Spleen (tissue), 11 donors: ENCODE results near the gene TSACC. TPM values are rescaled to one million over a fixed set of nuclear protein-coding genes. Genes with fewer than 3 reads are reported as not detected.
"Not testable (repeated sequence)": the region's sequence is repeated elsewhere in the genome, so short reads cannot be mapped to it uniquely, and the experiment has no call there.

Source experiments
- DNase-seq: peaks from one replicate; pipeline ENCODE4 v3.0.0-alpha.2; 2020
- H3K27ac ChIP-seq, 8 donors: fragments of 200-600 bp; sonication (generic) in 7 of 8; 1 replicate in 4 of 8; 2 replicates in 4 of 8; pipeline versions ENCODE4 v1.5.0 to v1.8.0; 2016 to 2021; ENCODE audit warnings: inconsistent platforms in 4 of 8, mild to moderate bottlenecking in 4 of 8, moderate library complexity in 1 of 8
- H3K27me3 ChIP-seq, 7 donors: fragments of 200-600 bp; sonication (generic) in 6 of 7; replicated peaks in 1 of 7; 1 replicate in 4 of 7; 2 replicates in 3 of 7; pipeline versions ENCODE4 v1.5.0 to v1.8.0; 2016 to 2021; ENCODE audit warnings: inconsistent platforms in 3 of 7, mild to moderate bottlenecking in 1 of 7
- H3K36me3 ChIP-seq, 6 donors: fragments of 200-600 bp; sonication (generic) in 5 of 6; 1 replicate in 4 of 6; 2 replicates in 2 of 6; pipeline versions ENCODE4 v1.5.0 to v1.8.0; 2016 to 2021; ENCODE audit warnings: inconsistent platforms in 2 of 6
- H3K4me1 ChIP-seq, 6 donors: fragments of 200-600 bp; sonication (generic) in 5 of 6; 1 replicate in 3 of 6; 2 replicates in 3 of 6; pipeline versions ENCODE4 v1.5.0 to v1.8.0; 2016 to 2021; ENCODE audit warnings: inconsistent platforms in 3 of 6
- H3K4me3 ChIP-seq, 8 donors: fragments of 200-600 bp; sonication (generic) in 7 of 8; 1 replicate in 4 of 8; 2 replicates in 4 of 8; pipeline versions ENCODE4 v1.5.0 to v1.8.0; 2016 to 2021; ENCODE audit warnings: inconsistent platforms in 4 of 8, mild to moderate bottlenecking in 4 of 8, moderate library complexity in 2 of 8
- H3K9me3 ChIP-seq, 8 donors: fragments of 200-600 bp; sonication (generic) in 7 of 8; 1 replicate in 4 of 8; 2 replicates in 4 of 8; pipeline versions ENCODE4 v1.5.0 to v1.8.0; 2016 to 2021; ENCODE audit warnings: inconsistent platforms in 4 of 8
- CTCF ChIP-seq, 11 experiments: fragments of 200-600 bp in 7 of 11; fragments of 450-650 bp in 4 of 11; sonication (generic) in 4 of 11; IDR thresholded peaks in 8 of 11; conservative IDR thresholded peaks in 3 of 11; 1 replicate in 7 of 11; 2 replicates in 4 of 11; pipeline versions ENCODE4 v1.4.0 to v1.8.0; 2016 to 2021; ENCODE audit warnings: antibody characterized with exemption in 11 of 11, inconsistent platforms in 4 of 11, mild to moderate bottlenecking in 1 of 11
- POLR2A ChIP-seq, 3 donors: fragments of 450-650 bp; IDR thresholded peaks; one replicate each; pipeline ENCODE4 v1.5.1; 2017; ENCODE audit warnings: antibody characterized with exemption in 3 of 3, mild to moderate bottlenecking in 1 of 3
- POLR2AphosphoS5 ChIP-seq, 3 donors: sonication (generic); formaldehyde crosslinking; IDR thresholded peaks; one replicate each; pipeline ENCODE4 v1.5.1; 2017; ENCODE audit warnings: antibody characterized with exemption in 3 of 3
- WGBS, 5 donors: extraction: QIAGEN DNeasy Blood & Tissue Kit in 3 of 5; methylation state at CpG; one replicate each; pipeline versions ENCODE4 v1.1.5 to v1.1.7; 2013 to 2018; 5-methylcytosine and 5-hydroxymethylcytosine counted together
- intact Hi-C: fragments of 100-400 bp; cut with DNase I; formaldehyde crosslinking; loops from one replicate; pipeline ENCODE4 v1.15.0; 2023; ENCODE audit warnings: low total_unique reads
- polyA plus RNA-seq, 3 donors: library from polyadenylated mRNA; stranded (reverse); fragments of 200-250 nt; gene quantifications; one replicate each; pipeline ENCODE4 v1.2.1, GENCODE V29; 2013
- total RNA-seq, 7 donors: library from RNA; depleted of rRNA in 3 of 7; stranded (reverse); fragments of >200 nt in 3 of 7; fragmentation: NEBNext Ultra II Directional in 4 of 7; extraction: Animal tissue kit (Norgen Biotek cat#: 25700) in 4 of 7; gene quantifications; one replicate each; pipeline versions ENCODE4 v1.1.0 to v1.2.1, GENCODE V29; 2016 to 2021
- donor health status: healthy with polysubstance abuse.
- donor health status: DM: no; HTN: no; CAD: no; lungs with moderate emphysema.
- donor health status: DM: no; HTN: no; CAD: no.
- donor health status: Bipolar disorder and iron deficiency.
- donor health status: healthy.
- donor health status: DM: no; HTN: no; CAD: no.
- donor health status: DM: yes; HTN: yes; CAD: no.

Gene TSACC
- total and polyA plus RNA-seq, 10 donors = 0.41 to 1.4 (median 1.3) TPM; not detected in 7

GRCh38 chr1:156337052-156337887, 1.1 kb upstream of the TSACC start:
- DNase-seq = peak; percentile 71
- no peaks in the 10 kb centered on the region for H3K9me3 ChIP-seq
- intact Hi-C loops = no loop called here
- TF ChIP-seq POLR2AphosphoS5 (IDR thresholded peaks at IDR 0.05) = no peak
- no peak for TF ChIP-seq POLR2A (IDR thresholded peaks at IDR 0.05)
- TF ChIP-seq CTCF (IDR thresholded peaks at IDR 0.05 in 8 of 11, conservative IDR thresholded peaks at IDR 0.05 in 3 of 11) = no peak
- peaks cover 14 to 40% (median 29%) of the 10 kb centered on the region in 6 donors for H3K4me1 ChIP-seq
- H3K36me3 ChIP-seq = peaks cover 0 to 38% (median 30%) of the 10 kb centered on the region in 6 donors
- 34 to 37% (median 35%) methylated on average over 34 of the region's 34 CpGs for WGBS, 5 donors
- no peaks in the 10 kb centered on the region for H3K27me3 ChIP-seq
- peak overlapping the region; percentile 22 to 90 (median 86) for H3K27ac ChIP-seq
- H3K4me3 ChIP-seq = peak overlapping the region; percentile 57 to 95 (median 88)

- Histone ChIP-seq H3K4me3 (peak overlapping the region; percentile 57 to 95 (median 88)), H3K4me1 (peaks cover 14 to 40% (median 29%) of the 10 kb centered on the region in 6 donors), H3K9me3 (no peaks in the 10 kb centered on the region), H3K27me3 (no peaks in the 10 kb centered on the region), H3K27ac (peak overlapping the region; percentile 22 to 90 (median 86)), H3K36me3 (peaks cover 0 to 32% (median 24%) of the 10 kb centered on the region in 6 donors)
- intact Hi-C loops = no loop called here
- TF ChIP-seq CTCF (IDR thresholded peaks at IDR 0.05 in 8 of 11, conservative IDR thresholded peaks at IDR 0.05 in 3 of 11) = no peak
- peak in 1 of 3 donors; percentile 40 for TF ChIP-seq POLR2A (IDR thresholded peaks at IDR 0.05)
- WGBS, 5 donors = 0 to 1% (median 0%) methylated on average over 14 of the region's 14 CpGs
- no peak for DNase-seq
Observed at GRCh38 chr1:156337888-156338179, 492 bp upstream of the TSACC start.

GRCh38 chr1:156342166-156342955, 4.0 kb downstream of the TSACC start:
- Histone ChIP-seq H3K36me3 (no peaks in the 10 kb centered on the region), H3K27me3 (peaks cover 0 to 10% (median 0%) of the 10 kb centered on the region in 7 donors), H3K9me3 (no peaks in the 10 kb centered on the region), H3K27ac (no peak overlapping the region), H3K4me1 (peaks cover 0 to 8% (median 4%) of the 10 kb centered on the region in 6 donors), H3K4me3 (no peak overlapping the region)
- DNase-seq = no peak
- intact Hi-C loops = no loop called here
- 83 to 97% (median 94%) methylated on average over 1 of the region's 1 CpG for WGBS, 5 donors
- no peak for TF ChIP-seq CTCF (IDR thresholded peaks at IDR 0.05 in 8 of 11, conservative IDR thresholded peaks at IDR 0.05 in 3 of 11)
- TF ChIP-seq POLR2A (IDR thresholded peaks at IDR 0.05) = no peak
- no peak for TF ChIP-seq POLR2AphosphoS5 (IDR thresholded peaks at IDR 0.05)

- H3K4me3 ChIP-seq = no peak overlapping the region
- H3K4me1 ChIP-seq = peaks cover 0 to 1% (median 0%) of the 10 kb centered on the region in 6 donors
- DNase-seq = no peak
- intact Hi-C loops = no loop called here
- 69 to 73% (median 70%) methylated on average over 3 of the region's 3 CpGs for WGBS, 5 donors
- TF ChIP-seq POLR2A (IDR thresholded peaks at IDR 0.05) (no peak), CTCF (IDR thresholded peaks at IDR 0.05 in 8 of 11, conservative IDR thresholded peaks at IDR 0.05 in 3 of 11) (no peak), POLR2AphosphoS5 (IDR thresholded peaks at IDR 0.05) (no peak)
- no peaks in the 10 kb centered on the region for H3K36me3 ChIP-seq
- no peak overlapping the region for H3K27ac ChIP-seq
- no peaks in the 10 kb centered on the region for H3K9me3 ChIP-seq
- H3K27me3 ChIP-seq = peaks cover 0 to 10% (median 0%) of the 10 kb centered on the region in 7 donors
Observed at GRCh38 chr1:156344409-156344808, 6.1 kb downstream of the TSACC start.

- DNase-seq, H3K9me3 ChIP-seq, H3K4me1 ChIP-seq, H3K27ac ChIP-seq, H3K36me3 ChIP-seq, H3K4me3 ChIP-seq, intact Hi-C loops: not testable (repeated sequence)
- peaks cover 0 to 10% (median 0%) of the 10 kb centered on the region in 7 donors for H3K27me3 ChIP-seq
- 82 to 100% (median 86%) methylated on average over 2 of the region's 2 CpGs for WGBS, 5 donors
Observed at GRCh38 chr1:156346035-156346434, 7.7 kb downstream of the TSACC start.
